HepG2 (cell line): ENCODE data around the gene PLEKHG4B. TPM values are rescaled to one million over a fixed set of nuclear protein-coding genes. Genes with fewer than 3 reads are reported as not detected.

Experiments used
- ATAC-seq: fragments of 200-7000 bp; cut with Tn5 transposase; 3 replicates; pipeline ENCODE4 v1.9.1; 2020; ENCODE audit warnings: mild to moderate bottlenecking, moderate library complexity
- BruUV-seq: library from RNA; stranded (reverse); fragments of 400-500 nt; replicated peaks from 2 replicates; lab custom pipeline; 2021; lab: Mats Ljungman, UMichigan
- CTCF ChIA-PET: fragments of 300-600 bp; formaldehyde crosslinking; extraction: SDS; loops from one replicate; lab custom pipeline; 2021; ENCODE audit warnings: low total read pairs, inconsistent platforms, low intra/inter-chr PET ratio; lab: Yijun Ruan, JAX
- POLR2A ChIA-PET: fragments of 350-600 bp; sonication (Branson Sonifier 250); formaldehyde crosslinking; loops from one replicate; lab custom pipeline; 2020; ENCODE audit warnings: antibody characterized with exemption, inconsistent platforms; lab: Yijun Ruan, JAX
- DNase-seq: peaks from one replicate; pipeline ENCODE4 v3.0.0-alpha.2; 2015; ENCODE audit warnings: low spot score
- FAIRE-seq: peaks from 3 replicates; lab custom pipeline; 2011; peaks lifted over from hg19 to GRCh38; lab: Jason Lieb, UNC
- H2AFZ ChIP-seq: one replicate; pipeline ENCODE4 v1.6.1; 2011; ENCODE audit warnings: low read length, inconsistent platforms
- H3K27ac ChIP-seq: fragments of 300-600 bp; 3 replicates; pipeline ENCODE4 v1.8.0; 2011; ENCODE audit warnings: mixed run types, mild to moderate bottlenecking, mixed read lengths, low read length, inconsistent platforms; ENCODE audit not compliant: insufficient read depth; ENCODE audit errors: extremely low read length
- H3K27me3 ChIP-seq, 2 experiments: fragments of 200-600 bp in 1 of 2; 2 replicates in 1 of 2; 3 replicates in 1 of 2; pipeline versions ENCODE4 v1.6.0 to v1.8.0; 2011; ENCODE audit warnings: low read length in 2 of 2, mild to moderate bottlenecking in 2 of 2, moderate library complexity in 2 of 2, inconsistent platforms in 1 of 2; ENCODE audit not compliant: insufficient read depth in 2 of 2, control insufficient read depth in 1 of 2
- H3K36me3 ChIP-seq, 2 experiments: fragments of 200-600 bp in 1 of 2; replicated peaks in 1 of 2; 2 replicates in 1 of 2; 3 replicates in 1 of 2; pipeline versions ENCODE4 v1.5.1 to v1.8.0; 2011; ENCODE audit warnings: low read length in 2 of 2, inconsistent platforms in 1 of 2; ENCODE audit not compliant: insufficient read depth in 2 of 2, control insufficient read depth in 1 of 2
- H3K4me1 ChIP-seq: 2 replicates; pipeline ENCODE4 v1.5.1; 2012; ENCODE audit warnings: low read length, inconsistent platforms; ENCODE audit not compliant: insufficient read depth
- H3K4me2 ChIP-seq: 2 replicates; pipeline ENCODE4 v1.6.0; 2011; ENCODE audit warnings: low read depth, low read length, inconsistent platforms
- H3K4me3 ChIP-seq, 3 experiments: fragments of 200-600 bp in 1 of 3; sonication (generic), shearing (Covaris generic) in 1 of 3; replicated peaks in 1 of 3; 2 replicates each; pipeline ENCODE4 v1.5.1; 2011 to 2016; ENCODE audit warnings: low read length in 3 of 3, inconsistent platforms in 2 of 3, low read depth in 2 of 3, mild to moderate bottlenecking in 2 of 3, control low read depth in 1 of 3, mixed read lengths in 1 of 3; ENCODE audit not compliant: insufficient read depth in 1 of 3
- H3K79me2 ChIP-seq: one replicate; pipeline ENCODE4 v1.6.1; 2011; ENCODE audit warnings: low read length, inconsistent platforms; ENCODE audit not compliant: insufficient read depth
- H3K9ac ChIP-seq: 2 replicates; pipeline ENCODE4 v1.6.0; 2011; ENCODE audit warnings: mild to moderate bottlenecking, low read depth, low read length, inconsistent platforms; ENCODE audit not compliant: insufficient read depth
- H3K9me3 ChIP-seq: 2 replicates; pipeline ENCODE4 v1.5.1; 2012; ENCODE audit warnings: mild to moderate bottlenecking, low read length
- H4K20me1 ChIP-seq: 2 replicates; pipeline ENCODE4 v1.6.0; 2011; ENCODE audit warnings: inconsistent platforms, mild to moderate bottlenecking, low read length, moderate library complexity; ENCODE audit not compliant: insufficient read depth
- EZH2 ChIP-seq: conservative IDR thresholded peaks from 2 replicates; pipeline ENCODE4 v1.6.1; 2012; ENCODE audit warnings: mild to moderate bottlenecking, low read depth, low read length, moderate library complexity
- GATA4 ChIP-seq: sonication (generic); IDR thresholded peaks from 2 replicates; pipeline ENCODE4 v1.6.1; 2016; ENCODE audit warnings: antibody characterized with exemption, low read depth, borderline replicate concordance
- HNRNPUL1 ChIP-seq: fragments of 200-400 bp; formaldehyde crosslinking; IDR thresholded peaks from 2 replicates; pipeline ENCODE4 v1.6.1; 2017; ENCODE audit warnings: low read depth, mild to moderate bottlenecking, low read length, moderate library complexity
- KLF12 ChIP-seq: sonication (generic); formaldehyde crosslinking; IDR thresholded peaks from 2 replicates; pipeline ENCODE4 v1.4.0; 2020; ENCODE audit warnings: missing genetic modification reagents, borderline replicate concordance
- NFKB2 ChIP-seq: sonication (generic); formaldehyde crosslinking; IDR thresholded peaks from 2 replicates; pipeline ENCODE4 v1.4.0; 2020; ENCODE audit warnings: missing genetic modification reagents, borderline replicate concordance
- PAF1 ChIP-seq: IDR thresholded peaks from 2 replicates; pipeline ENCODE4 v1.6.1; 2016; ENCODE audit warnings: missing genetic modification reagents, missing compliant biosample characterization
- RFXANK ChIP-seq: IDR thresholded peaks from 2 replicates; pipeline ENCODE4 v1.6.1; 2016
- U2AF2 ChIP-seq: fragments of 200-400 bp; formaldehyde crosslinking; IDR thresholded peaks from 2 replicates; pipeline ENCODE4 v1.6.1; 2017; ENCODE audit warnings: low read depth, mild to moderate bottlenecking, low read length
- ZBTB10 ChIP-seq: sonication (generic); formaldehyde crosslinking; IDR thresholded peaks from 2 replicates; pipeline ENCODE4 v1.4.0; 2020; ENCODE audit warnings: missing genetic modification reagents, borderline replicate concordance
- ZNF207 ChIP-seq: fragments of 450-650 bp; IDR thresholded peaks from 2 replicates; pipeline ENCODE4 v1.6.1; 2016; ENCODE audit warnings: antibody characterized with exemption, borderline replicate concordance
- ZNF24 ChIP-seq: fragments of 450-650 bp; IDR thresholded peaks from 2 replicates; pipeline ENCODE4 v1.6.1; 2017; ENCODE audit warnings: antibody characterized with exemption, mild to moderate bottlenecking
- ZNF460 ChIP-seq: sonication (generic); formaldehyde crosslinking; IDR thresholded peaks from 2 replicates; pipeline ENCODE4 v1.5.1; 2020; ENCODE audit warnings: missing genetic modification reagents, mild to moderate bottlenecking, borderline replicate concordance
- ZNF570 ChIP-seq: sonication (generic); formaldehyde crosslinking; IDR thresholded peaks from 2 replicates; pipeline ENCODE4 v1.4.0; 2020; ENCODE audit warnings: mild to moderate bottlenecking, missing genetic modification reagents, borderline replicate concordance
- WGBS: methylation state at CpG from one replicate; pipeline ENCODE4 v1.1.6; 2017; ENCODE audit warnings: low lambda C conversion rate; 5-methylcytosine and 5-hydroxymethylcytosine counted together
- in situ Hi-C: cut with HindIII; loops from 2 replicates; pipeline ENCODE4 v1.10.0; 2017; ENCODE audit warnings: low pct_unique_long_range_greater_than_20kb; ENCODE audit not compliant: extremely low pct_ligation_motif_present
- intact Hi-C: fragments of 100-400 bp; cut with micrococcal nuclease; formaldehyde crosslinking; loops from one replicate; pipeline ENCODE4 v1.10.0; 2022; ENCODE audit not compliant: unreplicated experiment
- polyA plus RNA-seq, 8 experiments: library from polyadenylated mRNA; depleted of rRNA in 3 of 8; stranded (reverse) in 7 of 8; unstranded in 1 of 8; fragments of >200 nt; fragmentation: Illumina TruSeq in 4 of 8; extraction: Trizol in 4 of 8; gene quantifications; 2 replicates each; pipeline versions ENCODE4 v1.2.1 to v1.2.3, GENCODE V29; 2011 to 2016; ENCODE audit warnings: low read depth in 4 of 8, missing spikeins in 1 of 8, mixed read lengths in 1 of 8; ENCODE audit not compliant: insufficient read depth in 1 of 8
- total RNA-seq, 5 experiments: library from RNA; depleted of rRNA; stranded (reverse); fragments of >200 nt; fragmentation: Illumina TruSeq; extraction: Trizol; gene quantifications; 2 replicates each; pipeline ENCODE4 v1.2.3, GENCODE V29; 2016; ENCODE audit warnings: low read depth in 1 of 5

The PLEKHG4B gene
- total and polyA plus RNA-seq, 2 of the 13 experiments (the other 11 are each of a cell fraction or from before 2014, with no cell fraction given): 0.09 TPM; not detected in 1

GRCh38 chr5:219460-219863 is 127.5 kb downstream of the PLEKHG4B start:
- ChIA-PET CTCF (no interaction called here), POLR2A (interaction anchor here (2.4 kb wide), 1 partner anchor 52 kb away, joined by 15 read pairs; the partner anchor contains the start of gene PDCD6)
- Histone ChIP-seq H3K9me3 (no peaks in the 10 kb centered on the region), H2AFZ (no peak overlapping the region), H3K4me3 (peak overlapping the region; percentile 81 to 99 (median 93)), H3K79me2 (peaks cover 66% of the 10 kb centered on the region), H3K9ac (peak overlapping the region; percentile 93), H3K4me1 (peaks cover 31% of the 10 kb centered on the region), H3K27ac (no peak overlapping the region), H3K36me3 (peaks cover 7 to 8% of the 10 kb centered on the region in 2 experiments; a peak in 3 of 5 replicates), H4K20me1 (peaks cover 37% of the 10 kb centered on the region), H3K4me2 (peak overlapping the region; percentile 94), H3K27me3 (no peaks in the 10 kb centered on the region)
- no peak for FAIRE-seq
- in situ Hi-C loops (no loop called here), intact Hi-C loops (loop anchor here (2.0 to 10.0 kb wide), 4 partner anchors 31 to 725 kb away; partner anchors contain the start of genes EXOC3 and PDCD6)
- DNase-seq: no peak
- TF ChIP-seq KLF12 (CRISPR knock-in tag) (no peak), ZNF460 (no peak), EZH2 (no peak), ZNF207 (no peak), HNRNPUL1 (no peak), NFKB2 (CRISPR knock-in tag) (no peak), ZNF570 (CRISPR knock-in tag) (no peak), RFXANK (no peak), GATA4 (no peak), PAF1 (no peak), ZBTB10 (CRISPR knock-in tag) (no peak), U2AF2 (no peak), ZNF24 (no peak)
- 4% methylated on average over 9 of the region's 9 CpGs for WGBS
- TSS peak; percentile 55 for BruUV-seq
- no peak for ATAC-seq
